Measurements from ENCODE around the gene ZNF142.
A peak's percentile ranks its signal among the peaks of the same experiment; 100 is the strongest.

The ZNF142 gene

DNA sequence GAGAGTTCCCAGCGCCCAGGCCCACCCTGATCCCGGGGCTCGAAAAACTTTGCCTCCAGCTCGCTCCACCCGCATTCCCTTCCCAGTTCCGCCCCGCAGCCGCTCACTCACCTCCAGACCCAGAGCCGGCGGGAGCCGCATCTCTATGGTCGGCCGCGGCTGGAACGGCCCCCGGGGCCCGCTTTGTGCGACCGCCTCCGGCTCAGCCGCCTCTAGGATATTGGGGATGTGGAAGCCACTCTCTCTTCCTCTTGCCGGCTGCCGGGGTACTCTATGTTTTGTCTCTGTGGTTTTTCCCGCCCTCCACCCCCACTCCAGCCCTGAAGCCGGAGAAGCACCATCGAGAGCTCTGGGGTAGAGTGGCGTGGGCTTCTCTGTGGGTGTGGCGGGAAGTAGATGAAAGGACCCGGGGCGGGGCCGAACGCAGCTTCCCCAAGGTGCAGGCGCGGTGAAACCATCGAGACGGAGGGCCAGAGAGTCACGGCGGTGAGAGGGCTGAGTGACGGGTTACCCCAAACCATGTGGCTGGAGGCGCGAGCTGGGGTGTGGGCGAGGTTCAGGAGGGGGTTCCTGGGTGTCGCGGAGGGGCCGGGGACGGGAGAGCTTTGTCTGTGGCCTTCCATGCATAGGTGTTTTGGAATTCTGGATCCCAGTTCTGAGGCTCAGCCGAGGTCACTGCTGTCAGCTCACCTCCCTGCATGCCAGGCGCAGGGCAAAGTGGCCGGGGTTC is at the start of gene ZNF142, which contains the start of gene BCS1L:
TSS of gene ZNF142 (minus strand) at position 366 of the 730 bp plus-strand sequence. CDS start 3,194 bp downstream, outside the sequence.
TSS of gene BCS1L (plus strand) at position 426 of the 730 bp plus-strand sequence. CDS start 1,305 bp downstream, outside the sequence.
- DNase-seq (ENCODE audit: low read depth in 4 of 4, low spot score in 1 of 4) = peak; percentile 84 to 97 (median 90)

GRCh38 chr2:218708086-218708485 is 48.7 kb upstream of the ZNF142 start:
- DNase-seq (ENCODE audit: low read depth in 4 of 4, low spot score in 1 of 4) = no peak

- no peak for DNase-seq (ENCODE audit: low read depth in 4 of 4, low spot score in 1 of 4)
Observed at GRCh38 chr2:218703341-218703740, 43.9 kb upstream of the ZNF142 start.

DNA sequence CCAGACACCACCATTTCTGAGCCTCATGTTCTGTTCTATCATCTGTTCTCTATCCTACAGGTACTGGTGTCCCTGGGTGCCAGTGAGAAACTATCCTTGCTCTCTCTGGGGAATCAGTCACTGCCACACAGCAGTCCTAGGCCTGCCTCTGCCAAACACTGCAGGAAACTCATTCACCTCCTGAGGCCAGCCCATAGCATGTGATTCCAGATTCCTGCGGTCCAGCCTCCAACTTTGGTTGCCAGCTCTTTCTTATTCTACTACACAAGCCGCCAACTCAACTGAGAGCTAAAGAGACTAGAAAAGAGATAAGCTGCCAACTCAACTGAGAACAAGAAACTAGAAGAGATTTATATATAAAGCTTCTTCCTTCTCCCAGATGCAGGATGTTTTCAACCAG is 42.4 kb upstream of the ZNF142 start:
- DNase-seq (ENCODE audit: low read depth in 4 of 4, low spot score in 1 of 4) = no peak

GRCh38 chr2:218698885-218699284 is 39.5 kb upstream of the ZNF142 start:
- DNase-seq (ENCODE audit: low read depth in 4 of 4, low spot score in 1 of 4) = no peak

GRCh38 chr2:218694405-218695145 is 35.2 kb upstream of the ZNF142 start:
- DNase-seq (ENCODE audit: low read depth in 4 of 4, low spot score in 1 of 4) = no peak

- no peak for DNase-seq (ENCODE audit: low read depth in 4 of 4, low spot score in 1 of 4)
Observed at GRCh38 chr2:218691234-218691633, 31.8 kb upstream of the ZNF142 start.

- peak in 1 of 4 experiments; percentile 25 for DNase-seq (ENCODE audit: low read depth in 4 of 4, low spot score in 1 of 4)
Observed at GRCh38 chr2:218687400-218688060, 28.1 kb upstream of the ZNF142 start.

- no peak for DNase-seq (ENCODE audit: low read depth in 4 of 4, low spot score in 1 of 4)
Observed at GRCh38 chr2:218680061-218680460, 20.6 kb upstream of the ZNF142 start.

- no peak for DNase-seq (ENCODE audit: low read depth in 4 of 4, low spot score in 1 of 4)
Observed at GRCh38 chr2:218679119-218679518, 19.7 kb upstream of the ZNF142 start.

- DNase-seq (ENCODE audit: low read depth in 4 of 4, low spot score in 1 of 4) = peak; percentile 57 to 75 (median 65)
Observed at GRCh38 chr2:218671654-218672566, 12.5 kb upstream of the ZNF142 start, which contains the start of the genes RNF25 and STK36. Gene RNF25 (minus strand): TSS chr2:218672002. CDS start chr2:218671970, 32 bp downstream. Gene STK36 (plus strand): TSS chr2:218672086. CDS start chr2:218672830, 744 bp downstream.

GRCh38 chr2:218671097-218671653 is 11.8 kb upstream of the ZNF142 start:
- no peak for DNase-seq (ENCODE audit: low read depth in 4 of 4, low spot score in 1 of 4)

DNA sequence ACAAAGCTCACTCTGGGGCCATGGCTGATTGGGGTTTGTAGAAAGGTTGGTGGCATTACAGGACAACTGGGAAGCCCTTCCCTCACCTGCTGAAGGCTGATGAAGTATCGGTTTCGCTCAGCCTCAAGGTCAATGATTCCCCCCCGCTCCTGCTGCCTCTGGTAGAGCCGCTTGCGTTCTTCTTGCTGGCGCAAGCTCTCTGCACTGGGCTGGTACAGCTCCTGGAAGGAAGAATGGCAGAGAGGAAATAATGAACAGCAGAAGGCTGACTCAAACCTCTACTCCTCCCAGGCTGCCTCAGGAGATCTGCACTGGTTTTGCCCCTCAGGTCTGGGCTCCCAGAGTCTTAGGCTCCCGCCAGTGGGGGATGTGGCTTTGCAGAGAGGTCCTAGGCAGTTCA is 5.2 kb upstream of the ZNF142 start:
- DNase-seq (ENCODE audit: low read depth in 4 of 4, low spot score in 1 of 4) = no peak

- DNase-seq (ENCODE audit: low read depth in 4 of 4, low spot score in 1 of 4) = no peak
Observed at GRCh38 chr2:218663901-218664300, 4.5 kb upstream of the ZNF142 start.

DNA sequence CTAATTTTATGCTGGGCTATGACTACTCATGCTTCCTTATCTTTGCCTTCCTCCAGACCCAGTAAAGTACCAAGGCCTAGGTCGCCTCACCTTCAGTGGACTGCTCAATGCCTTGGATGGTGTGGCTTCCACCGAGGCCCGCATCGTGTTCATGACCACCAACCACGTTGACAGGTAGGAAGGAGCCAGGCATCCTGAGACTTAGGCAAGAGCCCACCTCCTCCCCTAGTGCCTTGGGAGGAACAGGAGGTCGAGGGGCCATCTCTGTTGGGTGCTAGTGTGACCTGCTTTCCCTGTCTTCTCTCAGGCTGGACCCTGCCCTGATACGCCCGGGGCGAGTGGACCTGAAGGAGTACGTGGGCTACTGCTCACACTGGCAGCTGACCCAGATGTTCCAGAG is 3.4 kb upstream of the ZNF142 start:
- DNase-seq (ENCODE audit: low read depth in 4 of 4, low spot score in 1 of 4) = no peak

DNA sequence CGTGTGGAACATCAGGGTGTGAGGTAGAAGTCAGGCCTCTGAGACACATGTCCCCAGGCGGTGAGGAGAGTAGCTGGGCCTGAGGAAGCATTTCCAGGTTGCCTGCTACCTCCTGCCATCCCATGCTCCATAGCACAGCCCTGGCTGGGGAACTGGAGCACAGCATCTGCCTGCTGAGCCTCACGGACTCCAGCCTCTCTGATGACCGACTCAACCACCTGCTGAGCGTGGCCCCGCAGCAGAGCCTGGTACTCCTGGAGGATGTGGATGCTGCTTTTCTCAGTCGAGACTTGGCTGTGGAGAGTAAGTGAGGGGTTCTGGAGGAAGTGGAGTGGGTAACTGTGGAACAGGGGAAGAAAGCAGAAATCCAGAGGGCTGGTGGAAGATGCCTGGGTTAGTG is 3.0 kb upstream of the ZNF142 start:
- DNase-seq (ENCODE audit: low read depth in 4 of 4, low spot score in 1 of 4) = no peak

- no peak for DNase-seq (ENCODE audit: low read depth in 4 of 4, low spot score in 1 of 4)
Observed at GRCh38 chr2:218659988-218660358, 550 bp upstream of the ZNF142 start.

DNA sequence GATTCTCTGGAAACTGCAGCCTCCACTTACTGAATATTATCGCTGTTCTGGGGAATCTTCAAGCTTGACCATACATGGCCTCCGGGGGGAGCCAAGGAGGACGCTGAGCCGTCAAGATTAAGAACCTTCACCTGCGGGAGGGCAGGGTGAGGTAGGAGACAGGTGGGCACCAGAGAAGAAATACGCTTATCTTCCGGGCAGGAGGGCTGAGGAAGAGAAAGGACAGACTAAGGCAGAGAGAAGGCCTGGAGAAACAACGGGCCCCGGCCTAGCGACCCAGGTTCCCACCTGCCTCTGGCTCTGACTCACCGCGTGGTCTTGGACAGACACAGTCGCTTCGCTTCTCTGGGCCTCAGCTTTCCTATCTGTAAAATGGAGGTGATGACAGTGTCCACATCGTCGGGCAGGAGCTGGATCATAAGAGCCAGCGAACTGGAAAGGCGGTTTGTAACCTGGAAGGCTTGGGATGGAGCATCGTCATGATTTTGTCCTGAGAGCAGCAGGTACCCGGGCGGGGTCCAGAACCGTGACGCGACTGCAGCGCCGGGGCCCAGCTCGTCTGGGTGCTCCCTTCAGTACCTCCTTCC is 659 bp downstream of the ZNF142 start:
- DNase-seq (ENCODE audit: low read depth in 4 of 4, low spot score in 1 of 4) = peak in 2 of 4 experiments; percentile 29 to 37

GRCh38 chr2:218655751-218656150 is 3.7 kb downstream of the ZNF142 start:
- no peak for DNase-seq (ENCODE audit: low read depth in 4 of 4, low spot score in 1 of 4)

GRCh38 chr2:218648787-218649100 is 10.7 kb downstream of the ZNF142 start:
- DNase-seq (ENCODE audit: low read depth in 4 of 4, low spot score in 1 of 4) = no peak
